HepG2 (cell line): ENCODE results near the gene PCGF6. TPM values are rescaled to one million over a fixed set of nuclear protein-coding genes. Genes with fewer than 3 reads are reported as not detected.
A peak's percentile ranks its signal among the peaks of the same experiment; 100 is the strongest.

Experiments
- ATAC-seq: fragments of 200-7000 bp; cut with Tn5 transposase; 3 replicates; pipeline ENCODE4 v1.9.1; 2020; ENCODE audit warnings: mild to moderate bottlenecking, moderate library complexity
- BruUV-seq: library from RNA; stranded (reverse); fragments of 400-500 nt; replicated peaks from 2 replicates; lab custom pipeline; 2021; lab: Mats Ljungman, UMichigan
- CTCF ChIA-PET: fragments of 300-600 bp; formaldehyde crosslinking; extraction: SDS; loops from one replicate; lab custom pipeline; 2021; ENCODE audit warnings: low total read pairs, inconsistent platforms, low intra/inter-chr PET ratio; lab: Yijun Ruan, JAX
- POLR2A ChIA-PET: fragments of 350-600 bp; sonication (Branson Sonifier 250); formaldehyde crosslinking; loops from one replicate; lab custom pipeline; 2020; ENCODE audit warnings: antibody characterized with exemption, inconsistent platforms; lab: Yijun Ruan, JAX
- DNase-seq: peaks from one replicate; pipeline ENCODE4 v3.0.0-alpha.2; 2015; ENCODE audit warnings: low spot score
- FAIRE-seq: peaks from 3 replicates; lab custom pipeline; 2011; peaks lifted over from hg19 to GRCh38; lab: Jason Lieb, UNC
- H2AFZ ChIP-seq: one replicate; pipeline ENCODE4 v1.6.1; 2011; ENCODE audit warnings: low read length, inconsistent platforms
- H3K27ac ChIP-seq: fragments of 300-600 bp; 3 replicates; pipeline ENCODE4 v1.8.0; 2011; ENCODE audit warnings: mixed run types, mild to moderate bottlenecking, mixed read lengths, low read length, inconsistent platforms; ENCODE audit not compliant: insufficient read depth; ENCODE audit errors: extremely low read length
- H3K27me3 ChIP-seq, 2 experiments: fragments of 200-600 bp in 1 of 2; 2 replicates in 1 of 2; 3 replicates in 1 of 2; pipeline versions ENCODE4 v1.6.0 to v1.8.0; 2011; ENCODE audit warnings: low read length in 2 of 2, mild to moderate bottlenecking in 2 of 2, moderate library complexity in 2 of 2, inconsistent platforms in 1 of 2; ENCODE audit not compliant: insufficient read depth in 2 of 2, control insufficient read depth in 1 of 2
- H3K36me3 ChIP-seq, 2 experiments: fragments of 200-600 bp in 1 of 2; replicated peaks in 1 of 2; 2 replicates in 1 of 2; 3 replicates in 1 of 2; pipeline versions ENCODE4 v1.5.1 to v1.8.0; 2011; ENCODE audit warnings: low read length in 2 of 2, inconsistent platforms in 1 of 2; ENCODE audit not compliant: insufficient read depth in 2 of 2, control insufficient read depth in 1 of 2
- H3K4me1 ChIP-seq: 2 replicates; pipeline ENCODE4 v1.5.1; 2012; ENCODE audit warnings: low read length, inconsistent platforms; ENCODE audit not compliant: insufficient read depth
- H3K4me2 ChIP-seq: 2 replicates; pipeline ENCODE4 v1.6.0; 2011; ENCODE audit warnings: low read depth, low read length, inconsistent platforms
- H3K4me3 ChIP-seq, 3 experiments: fragments of 200-600 bp in 1 of 3; sonication (generic), shearing (Covaris generic) in 1 of 3; replicated peaks in 1 of 3; 2 replicates each; pipeline ENCODE4 v1.5.1; 2011 to 2016; ENCODE audit warnings: low read length in 3 of 3, inconsistent platforms in 2 of 3, low read depth in 2 of 3, mild to moderate bottlenecking in 2 of 3, control low read depth in 1 of 3, mixed read lengths in 1 of 3; ENCODE audit not compliant: insufficient read depth in 1 of 3
- H3K79me2 ChIP-seq: one replicate; pipeline ENCODE4 v1.6.1; 2011; ENCODE audit warnings: low read length, inconsistent platforms; ENCODE audit not compliant: insufficient read depth
- H3K9ac ChIP-seq: 2 replicates; pipeline ENCODE4 v1.6.0; 2011; ENCODE audit warnings: mild to moderate bottlenecking, low read depth, low read length, inconsistent platforms; ENCODE audit not compliant: insufficient read depth
- H3K9me3 ChIP-seq: 2 replicates; pipeline ENCODE4 v1.5.1; 2012; ENCODE audit warnings: mild to moderate bottlenecking, low read length
- H4K20me1 ChIP-seq: 2 replicates; pipeline ENCODE4 v1.6.0; 2011; ENCODE audit warnings: inconsistent platforms, mild to moderate bottlenecking, low read length, moderate library complexity; ENCODE audit not compliant: insufficient read depth
- AFF4 ChIP-seq: sonication (generic); formaldehyde crosslinking; IDR thresholded peaks from 2 replicates; pipeline ENCODE4 v1.4.0; 2020; ENCODE audit warnings: missing genetic modification reagents
- CTCF ChIP-seq: sonication (generic); formaldehyde crosslinking; IDR thresholded peaks from 2 replicates; pipeline ENCODE4 v1.5.0; 2020; ENCODE audit warnings: mild to moderate bottlenecking, missing genetic modification reagents, moderate library complexity
- FOXJ3 ChIP-seq: sonication (generic); formaldehyde crosslinking; IDR thresholded peaks from 2 replicates; pipeline ENCODE4 v1.4.0; 2020; ENCODE audit warnings: missing genetic modification reagents, mild to moderate bottlenecking, borderline replicate concordance
- MTF1 ChIP-seq: sonication (generic); formaldehyde crosslinking; IDR thresholded peaks from 2 replicates; pipeline ENCODE4 v1.5.0; 2020; ENCODE audit warnings: missing genetic modification reagents
- NR1H2 ChIP-seq: sonication (generic); formaldehyde crosslinking; IDR thresholded peaks from 2 replicates; pipeline ENCODE4 v1.8.1; 2022; ENCODE audit warnings: low read depth, missing genetic modification reagents, borderline replicate concordance
- POGZ ChIP-seq: sonication (generic); formaldehyde crosslinking; IDR thresholded peaks from 2 replicates; pipeline ENCODE4 v1.4.0; 2020; ENCODE audit warnings: mild to moderate bottlenecking, missing genetic modification reagents
- STAG1 ChIP-seq: sonication (generic); formaldehyde crosslinking; IDR thresholded peaks from 2 replicates; pipeline ENCODE4 v1.4.0; 2020; ENCODE audit warnings: missing genetic modification reagents
- TCF7 ChIP-seq: sonication (generic); IDR thresholded peaks from 2 replicates; pipeline ENCODE4 v1.6.1; 2016; ENCODE audit warnings: antibody characterized with exemption, low read depth
- ZBTB2 ChIP-seq: sonication (generic); formaldehyde crosslinking; IDR thresholded peaks from 2 replicates; pipeline ENCODE4 v1.8.0; 2022; ENCODE audit warnings: low read depth, missing genetic modification reagents
- ZBTB7A ChIP-seq: sonication (generic); formaldehyde crosslinking; IDR thresholded peaks from 2 replicates; pipeline ENCODE4 v1.8.0; 2022; ENCODE audit warnings: mild to moderate bottlenecking, missing genetic modification reagents
- ZNF180 ChIP-seq: sonication (generic); formaldehyde crosslinking; IDR thresholded peaks from 2 replicates; pipeline ENCODE4 v1.4.0; 2020; ENCODE audit warnings: low read depth, missing genetic modification reagents, borderline replicate concordance
- ZNF33A ChIP-seq: sonication (generic); formaldehyde crosslinking; IDR thresholded peaks from 2 replicates; pipeline ENCODE4 v1.5.1; 2020; ENCODE audit warnings: missing genetic modification reagents, mild to moderate bottlenecking, moderate library complexity, borderline replicate concordance
- ZNF547 ChIP-seq: sonication (generic); formaldehyde crosslinking; IDR thresholded peaks from 2 replicates; pipeline ENCODE4 v1.5.1; 2020; ENCODE audit warnings: mild to moderate bottlenecking, missing genetic modification reagents
- ZSCAN22 ChIP-seq: sonication (generic); formaldehyde crosslinking; IDR thresholded peaks from 2 replicates; pipeline ENCODE4 v1.4.0; 2020; ENCODE audit warnings: mild to moderate bottlenecking, missing genetic modification reagents
- ZSCAN9 ChIP-seq: IDR thresholded peaks from 2 replicates; pipeline ENCODE4 v1.6.1; 2016; ENCODE audit warnings: borderline replicate concordance
- WGBS: methylation state at CpG from one replicate; pipeline ENCODE4 v1.1.6; 2017; ENCODE audit warnings: low lambda C conversion rate; 5-methylcytosine and 5-hydroxymethylcytosine counted together
- in situ Hi-C: cut with HindIII; loops from 2 replicates; pipeline ENCODE4 v1.10.0; 2017; ENCODE audit warnings: low pct_unique_long_range_greater_than_20kb; ENCODE audit not compliant: extremely low pct_ligation_motif_present
- intact Hi-C: fragments of 100-400 bp; cut with micrococcal nuclease; formaldehyde crosslinking; loops from one replicate; pipeline ENCODE4 v1.10.0; 2022; ENCODE audit not compliant: unreplicated experiment
- polyA plus RNA-seq, 8 experiments: library from polyadenylated mRNA; depleted of rRNA in 3 of 8; stranded (reverse) in 7 of 8; unstranded in 1 of 8; fragments of >200 nt; fragmentation: Illumina TruSeq in 4 of 8; extraction: Trizol in 4 of 8; gene quantifications; 2 replicates each; pipeline versions ENCODE4 v1.2.1 to v1.2.3, GENCODE V29; 2011 to 2016; ENCODE audit warnings: low read depth in 4 of 8, missing spikeins in 1 of 8, mixed read lengths in 1 of 8; ENCODE audit not compliant: insufficient read depth in 1 of 8
- total RNA-seq, 5 experiments: library from RNA; depleted of rRNA; stranded (reverse); fragments of >200 nt; fragmentation: Illumina TruSeq; extraction: Trizol; gene quantifications; 2 replicates each; pipeline ENCODE4 v1.2.3, GENCODE V29; 2016; ENCODE audit warnings: low read depth in 1 of 5

PCGF6 gene
- total and polyA plus RNA-seq, 2 of the 13 experiments (the other 11 are each of a cell fraction or from before 2014, with no cell fraction given), result 5.2 to 19.4 TPM

- CTCF ChIA-PET, result interaction anchor here (1.2 to 1.5 kb wide), 2 partner anchors 417 to 499 kb away, joined by 4 to 6 read pairs; no protein-coding TSS in a partner anchor
- in situ Hi-C loops (no loop called here), intact Hi-C loops (no loop called here)
- Histone ChIP-seq H3K27ac (no peak overlapping the region), H3K9me3 (no peaks in the 10 kb centered on the region), H3K9ac (no peak overlapping the region), H3K4me2 (no peak overlapping the region), H2AFZ (no peak overlapping the region), H3K79me2 (no peaks in the 10 kb centered on the region), H4K20me1 (no peaks in the 10 kb centered on the region), H3K27me3 (no peaks in the 10 kb centered on the region), H3K4me3 (no peak overlapping the region), H3K4me1 (no peaks in the 10 kb centered on the region), H3K36me3 (peaks cover 5 to 20% of the 10 kb centered on the region in 2 experiments; a peak in 4 of 5 replicates)
- WGBS, result 96% methylated on average over 2 of the region's 2 CpGs
- DNase-seq, result peak; percentile 10
- POLR2A ChIA-PET, result no interaction called here
- no TSS peak for BruUV-seq
- no peak for ATAC-seq
- peak; percentile 68 for FAIRE-seq
- TF ChIP-seq ZNF180 (CRISPR knock-in tag) (no peak), AFF4 (CRISPR knock-in tag) (no peak), STAG1 (CRISPR knock-in tag) (peak; percentile 35), ZNF547 (CRISPR knock-in tag) (no peak), MTF1 (CRISPR knock-in tag) (no peak), ZNF33A (no peak), ZSCAN9 (CRISPR knock-in tag) (no peak), ZSCAN22 (CRISPR knock-in tag) (no peak), POGZ (no peak), TCF7 (no peak), CTCF (CRISPR knock-in tag) (peak; percentile 40), FOXJ3 (CRISPR knock-in tag) (no peak), ZBTB2 (CRISPR knock-in tag) (no peak), NR1H2 (CRISPR knock-in tag) (no peak), ZBTB7A (CRISPR knock-in tag) (no peak)
Measured at GRCh38 chr10:103333934-103334520, 16.9 kb downstream of the PCGF6 start.
